SK-N-SH (cell line): ENCODE data around the gene MAU2. TPM values are rescaled to one million over a fixed set of nuclear protein-coding genes. Genes with fewer than 3 reads are reported as not detected.

Experiments
- CTCF ChIA-PET: fragments of 300-600, 350-600 bp; formaldehyde crosslinking; extraction: SDS; loops from one replicate; lab custom pipeline; 2021; lab: Yijun Ruan, JAX
- POLR2A ChIA-PET: fragments of 350-600 bp; sonication (Branson Sonifier 250); formaldehyde crosslinking; extraction: SDS; loops from one replicate; lab custom pipeline; 2020; ENCODE audit warnings: antibody characterized with exemption, inconsistent platforms; lab: Yijun Ruan, JAX
- DNase-seq: peaks from one replicate; pipeline ENCODE4 v3.0.0; 2012
- H2AFZ ChIP-seq: fragments of 200-600 bp; sonication (generic); 2 replicates; pipeline ENCODE4 v1.8.1; 2016; ENCODE audit warnings: antibody characterized with exemption, mild to moderate bottlenecking, low read depth
- H3F3A ChIP-seq: fragments of 200-600 bp; sonication (generic); replicated peaks from 2 replicates; pipeline ENCODE3; 2016; ENCODE audit warnings: antibody characterized with exemption, mild to moderate bottlenecking; ENCODE audit not compliant: insufficient read depth
- H3K27ac ChIP-seq, 2 experiments: fragments of 200-500 bp in 1 of 2; fragments of 200-600 bp in 1 of 2; sonication (Bioruptor generic) in 1 of 2; sonication (generic), shearing (Covaris generic) in 1 of 2; 2 replicates each; pipeline versions ENCODE4 v1.5.1 to v1.6.1; 2014 to 2016; ENCODE audit warnings: low read depth in 2 of 2, inconsistent platforms in 1 of 2, low read length in 1 of 2, mild to moderate bottlenecking in 1 of 2, mixed read lengths in 1 of 2
- H3K27me3 ChIP-seq: fragments of 200-600 bp; sonication (generic), shearing (Covaris generic); 2 replicates; pipeline ENCODE4 v1.6.1; 2016; ENCODE audit warnings: mixed run types; ENCODE audit not compliant: insufficient read depth
- H3K36me3 ChIP-seq, 2 experiments: fragments of 200-500 bp in 1 of 2; fragments of 200-600 bp in 1 of 2; sonication (Bioruptor generic) in 1 of 2; sonication (generic) in 1 of 2; replicated peaks in 1 of 2; 2 replicates each; pipeline versions ENCODE3 to v1.5.1; 2014 to 2016; ENCODE audit warnings: low read length in 1 of 2, mild to moderate bottlenecking in 1 of 2; ENCODE audit not compliant: insufficient read depth in 2 of 2, control insufficient read depth in 1 of 2
- H3K4me1 ChIP-seq, 2 experiments: fragments of 200-500 bp in 1 of 2; fragments of 200-600 bp in 1 of 2; sonication (Bioruptor generic) in 1 of 2; sonication (generic), shearing (Covaris generic) in 1 of 2; 2 replicates each; pipeline versions ENCODE4 v1.5.1 to v1.6.1; 2014 to 2016; ENCODE audit warnings: low read depth in 1 of 2, low read length in 1 of 2, mixed run types in 1 of 2; ENCODE audit not compliant: insufficient read depth in 2 of 2, control insufficient read depth in 1 of 2
- H3K4me2 ChIP-seq: fragments of 200-600 bp; sonication (generic), shearing (Covaris generic); 2 replicates; pipeline ENCODE4 v1.6.1; 2017; ENCODE audit warnings: mixed run types
- H3K4me3 ChIP-seq, 2 experiments: fragments of 200-500 bp in 1 of 2; fragments of 200-600 bp in 1 of 2; sonication (Bioruptor generic) in 1 of 2; sonication (generic), shearing (Covaris generic) in 1 of 2; 2 replicates each; pipeline versions ENCODE4 v1.5.1 to v1.8.1; 2014 to 2016; ENCODE audit warnings: low read depth in 2 of 2, inconsistent platforms in 1 of 2, low read length in 1 of 2, mild to moderate bottlenecking in 1 of 2, mixed read lengths in 1 of 2, moderate library complexity in 1 of 2
- H3K79me2 ChIP-seq: fragments of 200-600 bp; sonication (generic); 2 replicates; pipeline ENCODE4 v1.8.1; 2017; ENCODE audit warnings: mild to moderate bottlenecking; ENCODE audit not compliant: insufficient read depth
- H3K9ac ChIP-seq: fragments of 200-600 bp; sonication (generic); 2 replicates; pipeline ENCODE4 v1.6.1; 2017; ENCODE audit warnings: mixed run types
- H3K9me2 ChIP-seq: fragments of 200-600 bp; sonication (generic); 2 replicates; pipeline ENCODE4 v1.6.1; 2017; ENCODE audit warnings: mixed run types
- H3K9me3 ChIP-seq: fragments of 200-600 bp; sonication (generic); 2 replicates; pipeline ENCODE4 v1.6.1; 2017; ENCODE audit warnings: mixed run types, mild to moderate bottlenecking, moderate library complexity
- H4K20me1 ChIP-seq: fragments of 200-600 bp; sonication (generic); 2 replicates; pipeline ENCODE4 v1.6.1; 2017; ENCODE audit warnings: mild to moderate bottlenecking, mixed run types; ENCODE audit not compliant: insufficient read depth
- CHD2 ChIP-seq: fragments of 150-350 bp; IDR thresholded peaks from 2 replicates; pipeline ENCODE4 v1.6.1; 2018; ENCODE audit warnings: low read length; ENCODE audit not compliant: partially characterized antibody
- CTCF ChIP-seq: fragments of 200-600 bp; sonication (generic); IDR thresholded peaks from 2 replicates; pipeline ENCODE4 v1.6.1; 2017; ENCODE audit warnings: antibody characterized with exemption, mild to moderate bottlenecking, moderate library complexity
- ELF1 ChIP-seq: IDR thresholded peaks from 2 replicates; pipeline ENCODE4 v1.4.0; 2012
- EP300 ChIP-seq, 2 experiments: IDR thresholded peaks; 2 replicates each; pipeline versions ENCODE4 v1.4.0 to v1.6.1; 2012; ENCODE audit warnings: borderline replicate concordance in 1 of 2, low read depth in 1 of 2, low read length in 1 of 2
- EZH2phosphoT487 ChIP-seq: fragments of 200-600 bp; sonication (generic); IDR thresholded peaks from 2 replicates; pipeline ENCODE4 v1.6.1; 2017; ENCODE audit warnings: low read depth, mixed run types, mild to moderate bottlenecking, antibody characterized with exemption, moderate library complexity, borderline replicate concordance
- FOSL2 ChIP-seq: IDR thresholded peaks from 2 replicates; pipeline ENCODE4 v1.4.0; 2012; ENCODE audit warnings: low read depth, mild to moderate bottlenecking, moderate library complexity, borderline replicate concordance
- FOXJ3 ChIP-seq: sonication (generic); formaldehyde crosslinking; IDR thresholded peaks from 2 replicates; pipeline ENCODE4 v1.5.1; 2020; ENCODE audit warnings: mild to moderate bottlenecking, missing genetic modification reagents
- GABPA ChIP-seq: IDR thresholded peaks from 2 replicates; pipeline ENCODE4 v1.4.0; 2012; ENCODE audit warnings: low read depth, mild to moderate bottlenecking
- GATA2 ChIP-seq: sonication (generic); formaldehyde crosslinking; IDR thresholded peaks from 2 replicates; pipeline ENCODE4 v1.5.0; 2020; ENCODE audit warnings: mild to moderate bottlenecking, missing genetic modification reagents
- MXI1 ChIP-seq: IDR thresholded peaks from 2 replicates; pipeline ENCODE4 v1.6.1; 2012; ENCODE audit warnings: mild to moderate bottlenecking, low read depth, low read length, improper control_type of control experiment
- NFIC ChIP-seq: IDR thresholded peaks from 2 replicates; pipeline ENCODE4 v1.4.0; 2012; ENCODE audit warnings: borderline replicate concordance
- NRF1 ChIP-seq: IDR thresholded peaks from 2 replicates; pipeline ENCODE4 v1.6.1; 2012; ENCODE audit warnings: low read depth, mild to moderate bottlenecking, low read length
- PBX3 ChIP-seq: IDR thresholded peaks from 2 replicates; pipeline ENCODE4; 2012
- POLR2AphosphoS5 ChIP-seq: IDR thresholded peaks from 2 replicates; pipeline ENCODE4 v1.6.1; 2012; ENCODE audit warnings: low read depth, low read length
- RAD21 ChIP-seq: IDR thresholded peaks from 2 replicates; pipeline ENCODE4 v1.6.1; 2012; ENCODE audit warnings: mild to moderate bottlenecking, low read length
- RCOR1 ChIP-seq: fragments of 150-350 bp; IDR thresholded peaks from 2 replicates; pipeline ENCODE4 v1.6.1; 2017; ENCODE audit warnings: antibody characterized with exemption, low read length
- RFX5 ChIP-seq: IDR thresholded peaks from 2 replicates; pipeline ENCODE4 v1.6.1; 2012; ENCODE audit warnings: mild to moderate bottlenecking, improper control_type of control experiment, low read length
- SIN3A ChIP-seq: IDR thresholded peaks from 2 replicates; pipeline ENCODE4 v1.6.1; 2012; ENCODE audit warnings: low read depth, mild to moderate bottlenecking, low read length, moderate library complexity, borderline replicate concordance
- TCF12 ChIP-seq: IDR thresholded peaks from 2 replicates; pipeline ENCODE4 v1.4.0; 2012
- USF2 ChIP-seq: fragments of 150-350 bp; IDR thresholded peaks from 2 replicates; pipeline ENCODE4 v1.6.1; 2017; ENCODE audit warnings: antibody characterized with exemption, low read length, low read depth, borderline replicate concordance
- YY1 ChIP-seq: IDR thresholded peaks from 2 replicates; pipeline ENCODE4 v1.4.0; 2012; ENCODE audit warnings: low read depth, mild to moderate bottlenecking
- ZBTB33 ChIP-seq: IDR thresholded peaks from 2 replicates; pipeline ENCODE4 v1.4.0; 2012; ENCODE audit warnings: low read depth, borderline replicate concordance
- WGBS: methylation state at CpG from one replicate; pipeline ENCODE4 v1.1.6; 2017; ENCODE audit warnings: low lambda C conversion rate; 5-methylcytosine and 5-hydroxymethylcytosine counted together
- polyA plus RNA-seq, 3 experiments: library from polyadenylated mRNA; depleted of rRNA; stranded (reverse); fragments of >200 nt; gene quantifications; 2 replicates each; pipeline ENCODE4 v1.2.3, GENCODE V29; 2012

Gene MAU2
- polyA plus RNA-seq, 1 of the 3 experiments (the other 2 are of a cell fraction) = 17.6 TPM

GRCh38 chr19:19385896-19386869 lies 65.6 kb downstream of the MAU2 start:
- H3K9me3 ChIP-seq = no peaks in the 10 kb centered on the region
- H3K79me2 ChIP-seq = peaks cover 51% of the 10 kb centered on the region
- H3K4me2 ChIP-seq = peak overlapping the region; percentile 99
- peak overlapping the region; percentile 97 for H3K9ac ChIP-seq
- H3F3A ChIP-seq = peaks cover 5% of the 10 kb centered on the region
- peaks cover 0 to 15% of the 10 kb centered on the region in 2 experiments; a peak in 1 of 4 replicates for H3K4me1 ChIP-seq
- ChIA-PET CTCF (interaction anchor here (0.8 to 1.3 kb wide), 3 partner anchors 25 to 104 kb away, joined by 4 read pairs; no protein-coding TSS in a partner anchor), POLR2A (interaction anchor here (0.6 kb wide), 1 partner anchor 19 kb away, joined by 3 read pairs; the partner anchor contains the start of gene GATAD2A)
- H2AFZ ChIP-seq = peak overlapping the region; percentile 51; the same call in 1 of the 2 replicates
- no peak for DNase-seq
- H3K4me3 ChIP-seq = peak overlapping the region; percentile 77 to 88
- H4K20me1 ChIP-seq = no peaks in the 10 kb centered on the region
- no peaks in the 10 kb centered on the region for H3K36me3 ChIP-seq
- H3K27me3 ChIP-seq = no peaks in the 10 kb centered on the region
- WGBS = 2% methylated on average over 22 of the region's 75 CpGs
- no peaks in the 10 kb centered on the region for H3K9me2 ChIP-seq
- H3K27ac ChIP-seq = peak overlapping the region; percentile 51 to 80
- TF ChIP-seq TCF12 = no peak
- no peak for TF ChIP-seq CHD2
- TF ChIP-seq NRF1 = peak; percentile 64
- TF ChIP-seq PBX3 = no peak
- no peak for TF ChIP-seq FOSL2
- TF ChIP-seq EP300 (IDR thresholded peaks at IDR 0.05; ENCODE audit: borderline replicate concordance in 1 of 2, low read depth in 1 of 2, low read length in 1 of 2) = no peak
- TF ChIP-seq RAD21 = no peak
- TF ChIP-seq USF2 = no peak
- no peak for TF ChIP-seq FOXJ3 (CRISPR knock-in tag)
- TF ChIP-seq GABPA = no peak
- no peak for TF ChIP-seq GATA2 (CRISPR knock-in tag)
- TF ChIP-seq CTCF = peak; percentile 34; the same call in 1 of the 2 replicates
- no peak for TF ChIP-seq RCOR1
- TF ChIP-seq ZBTB33 = no peak
- no peak; the same call in 1 of the 2 replicates for TF ChIP-seq MXI1
- TF ChIP-seq SIN3A = peak; percentile 7; the same call in 1 of the 2 replicates
- TF ChIP-seq NFIC = no peak
- TF ChIP-seq ELF1 = no peak
- no peak for TF ChIP-seq RFX5
- TF ChIP-seq YY1 = no peak
- no peak for TF ChIP-seq EZH2phosphoT487
- TF ChIP-seq POLR2AphosphoS5 = no peak
- TF ChIP-seq, all 33 proteins: peak for 3
